LNCaP clone FGC (cell line): Measurements from ENCODE around the gene SETX.

ENCODE experiments used
- DNase-seq: peaks from one replicate; pipeline ENCODE4 v3.0.0-alpha.2; 2011; ENCODE audit warnings: low read depth
- H3K4me3 ChIP-seq: 2 replicates; pipeline ENCODE4 v1.5.1; 2011; ENCODE audit warnings: mild to moderate bottlenecking, low read depth, low read length, control low read depth
- TF ChIP-seq, protein P1 (sequence below): IDR thresholded peaks from 2 replicates; pipeline ENCODE4 v1.5.1; 2012; ENCODE audit warnings: mild to moderate bottlenecking; ENCODE audit not compliant: control insufficient read depth, insufficient read depth; ENCODE audit errors: extremely low read depth

Gene SETX

DNA sequence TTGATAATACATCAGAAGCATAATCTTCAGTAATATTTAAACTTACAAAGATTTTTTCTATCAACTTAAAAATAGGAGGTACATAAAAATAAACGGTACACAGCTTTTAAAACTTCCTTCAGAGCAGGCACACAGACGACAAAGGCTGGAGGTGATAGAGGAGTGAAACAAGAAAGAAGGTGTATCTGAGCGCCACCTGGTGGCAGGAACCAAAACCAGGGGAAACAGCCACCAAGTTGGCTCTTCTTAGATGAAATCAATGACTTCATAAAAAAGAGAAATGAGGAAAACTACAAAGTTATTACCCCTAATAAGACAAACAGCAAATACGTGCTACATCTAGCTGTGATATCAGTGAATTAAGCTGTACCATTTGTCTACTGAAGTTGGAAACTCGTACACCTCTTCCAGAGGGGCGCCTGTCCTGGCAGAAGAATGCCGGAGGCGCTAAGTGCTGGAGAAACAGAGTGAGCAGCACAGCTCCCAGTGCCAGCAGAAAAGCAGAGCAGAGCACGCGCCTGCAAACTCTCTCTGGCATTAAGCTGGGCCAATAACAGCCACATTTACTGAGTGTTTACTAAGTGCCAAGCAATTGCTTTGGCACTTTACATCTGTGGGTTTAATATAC, 85.9 kb downstream of the SETX start:
- DNase-seq: no peak
- TF ChIP-seq, protein P1, sequence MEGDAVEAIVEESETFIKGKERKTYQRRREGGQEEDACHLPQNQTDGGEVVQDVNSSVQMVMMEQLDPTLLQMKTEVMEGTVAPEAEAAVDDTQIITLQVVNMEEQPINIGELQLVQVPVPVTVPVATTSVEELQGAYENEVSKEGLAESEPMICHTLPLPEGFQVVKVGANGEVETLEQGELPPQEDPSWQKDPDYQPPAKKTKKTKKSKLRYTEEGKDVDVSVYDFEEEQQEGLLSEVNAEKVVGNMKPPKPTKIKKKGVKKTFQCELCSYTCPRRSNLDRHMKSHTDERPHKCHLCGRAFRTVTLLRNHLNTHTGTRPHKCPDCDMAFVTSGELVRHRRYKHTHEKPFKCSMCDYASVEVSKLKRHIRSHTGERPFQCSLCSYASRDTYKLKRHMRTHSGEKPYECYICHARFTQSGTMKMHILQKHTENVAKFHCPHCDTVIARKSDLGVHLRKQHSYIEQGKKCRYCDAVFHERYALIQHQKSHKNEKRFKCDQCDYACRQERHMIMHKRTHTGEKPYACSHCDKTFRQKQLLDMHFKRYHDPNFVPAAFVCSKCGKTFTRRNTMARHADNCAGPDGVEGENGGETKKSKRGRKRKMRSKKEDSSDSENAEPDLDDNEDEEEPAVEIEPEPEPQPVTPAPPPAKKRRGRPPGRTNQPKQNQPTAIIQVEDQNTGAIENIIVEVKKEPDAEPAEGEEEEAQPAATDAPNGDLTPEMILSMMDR: peak; percentile 76
- H3K4me3 ChIP-seq: no peak overlapping the region

DNA sequence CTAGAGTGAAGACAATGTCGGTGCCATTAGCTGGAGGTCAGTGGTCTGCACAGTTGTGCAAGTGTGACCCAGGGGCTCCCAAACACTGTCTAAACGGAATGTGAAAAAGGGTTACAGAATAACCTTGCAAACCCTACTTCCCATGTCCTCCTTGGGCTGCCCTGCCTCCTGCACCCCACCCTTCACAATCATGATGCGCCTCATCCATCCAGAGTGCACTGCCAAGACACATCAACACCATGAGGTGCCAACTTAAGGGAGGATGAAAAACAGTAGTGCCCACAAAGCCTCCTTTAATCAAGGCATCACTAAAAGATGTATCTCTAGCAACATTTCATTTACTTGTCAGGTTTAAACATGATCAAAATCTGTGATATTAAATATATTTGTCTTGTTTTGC, 87.1 kb downstream of the SETX start:
- TF ChIP-seq, protein P1: no peak
- no peak overlapping the region for H3K4me3 ChIP-seq
- DNase-seq: no peak

DNA sequence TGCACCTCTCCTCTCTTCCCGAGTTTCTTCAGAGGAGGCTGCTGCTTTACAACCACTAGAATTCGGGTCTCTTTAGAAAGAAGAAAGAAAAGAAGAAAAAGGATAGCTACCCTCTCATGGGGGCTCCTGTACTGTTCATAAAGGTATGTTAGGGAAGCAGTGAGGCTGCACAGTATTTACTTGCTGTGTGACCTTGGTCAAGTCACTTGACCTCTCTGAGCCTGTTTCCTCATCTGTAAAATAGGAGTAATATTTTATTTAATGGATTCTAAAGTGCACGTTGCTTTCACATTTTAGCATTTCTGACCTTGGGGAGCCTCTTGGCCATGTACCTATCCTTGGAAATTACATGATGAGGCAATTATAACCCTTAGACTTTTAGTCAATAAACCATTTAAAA, 88.8 kb downstream of the SETX start:
- no peak for DNase-seq
- no peak overlapping the region for H3K4me3 ChIP-seq
- TF ChIP-seq, protein P1: no peak

DNA sequence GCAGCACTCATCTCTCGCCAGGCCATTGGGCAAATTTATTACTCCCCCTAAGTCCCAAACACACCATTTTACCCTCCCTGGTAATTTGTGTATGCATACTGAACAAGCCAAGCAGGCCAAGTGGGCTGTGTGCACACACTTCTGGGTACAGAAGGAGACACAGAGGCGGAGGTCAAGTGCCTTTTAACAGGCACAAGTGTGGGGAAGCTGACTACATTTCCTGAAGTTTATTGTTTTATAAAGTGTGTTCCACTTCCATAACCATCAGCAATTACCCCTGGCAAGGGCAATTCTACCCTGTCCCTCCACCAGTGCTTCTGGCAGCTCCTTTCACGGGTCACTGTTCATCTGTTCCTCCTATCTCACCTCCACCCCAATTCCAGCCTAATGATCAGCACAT, 93.9 kb downstream of the SETX start:
- H3K4me3 ChIP-seq: no peak overlapping the region
- DNase-seq: no peak
- TF ChIP-seq, protein P1: no peak

DNA sequence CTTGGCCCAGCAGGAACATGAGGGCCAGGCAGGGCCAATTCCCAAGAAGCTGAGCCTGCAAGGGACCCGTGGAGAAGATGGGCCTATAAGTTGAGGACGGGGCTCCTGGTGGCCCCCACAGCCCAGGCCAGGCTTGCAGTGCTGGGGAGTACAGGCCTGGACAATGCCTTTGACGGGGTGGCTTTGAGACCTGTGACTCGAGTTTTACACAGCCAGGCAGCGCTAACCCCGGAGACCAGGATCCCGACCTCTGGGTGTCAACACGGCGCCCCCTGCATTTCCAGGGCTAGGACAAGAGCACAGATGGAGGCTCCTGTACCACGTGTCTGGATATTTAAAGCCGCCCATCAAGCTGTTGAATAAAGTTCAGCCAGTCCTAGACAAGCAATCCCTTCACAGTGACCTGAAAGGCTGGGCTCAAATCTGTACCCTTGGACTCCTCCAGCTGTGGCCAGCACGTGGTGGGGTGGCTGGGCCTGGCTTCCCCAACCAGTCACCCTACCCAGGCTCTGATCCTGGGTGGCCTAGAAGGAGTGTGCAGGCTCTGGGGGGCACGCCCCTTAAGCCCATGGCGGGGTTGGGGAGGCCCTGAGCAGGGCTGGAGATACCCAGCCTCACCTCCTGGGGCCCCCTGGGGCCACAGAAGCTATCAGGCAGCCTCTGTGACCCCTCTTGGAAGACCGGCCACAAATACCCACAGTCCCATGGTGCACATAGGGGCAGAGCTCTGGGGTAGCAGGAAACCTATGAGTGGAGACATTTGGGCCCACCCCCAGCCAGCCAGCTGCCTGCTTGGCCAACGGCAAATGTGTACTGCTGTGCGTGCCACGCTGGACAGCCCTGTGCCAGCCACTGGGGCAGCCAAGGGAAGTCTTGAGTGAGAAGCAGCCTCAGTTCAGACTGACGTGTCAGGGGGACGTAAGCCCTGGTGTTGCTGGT, 104.2 kb downstream of the SETX start:
- DNase-seq: no peak
- TF ChIP-seq, protein P1: no peak
- no peak overlapping the region for H3K4me3 ChIP-seq

DNA sequence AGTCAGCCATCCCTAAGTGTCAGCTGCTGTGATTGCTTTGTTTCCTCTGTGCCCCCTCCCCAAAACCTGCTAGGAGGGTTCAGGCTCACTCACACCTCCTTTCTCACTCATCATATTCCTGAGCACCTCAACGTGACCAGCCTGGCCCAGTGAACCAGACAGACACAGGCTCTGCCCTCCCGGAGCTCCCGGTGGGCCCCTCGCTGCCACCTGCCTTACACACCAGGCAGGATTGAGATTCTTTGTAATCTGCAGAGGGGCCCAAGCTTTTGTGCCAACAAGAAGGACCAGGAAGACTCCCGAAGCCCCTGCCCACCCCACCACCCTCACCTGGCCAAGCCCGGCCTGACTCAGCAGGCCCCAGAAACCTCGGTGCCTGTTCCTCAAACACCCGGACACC, 105.1 kb downstream of the SETX start:
- TF ChIP-seq, protein P1: no peak
- DNase-seq: no peak

More for the DNA sequence above, 105.1 kb downstream of the SETX start:
- H3K4me3 ChIP-seq: no peak overlapping the region
